SK-MEL-5 (cell line): Measurements from ENCODE around the gene RGS3. TPM values are rescaled to one million over a fixed set of nuclear protein-coding genes. Genes with fewer than 3 reads are reported as not detected.
A peak's percentile ranks its signal among the peaks of the same experiment; 100 is the strongest.

ENCODE experiments used
- DNase-seq: peaks from one replicate; pipeline ENCODE4 v3.0.0-alpha.2; 2016; ENCODE audit warnings: low read depth, low spot score
- in situ Hi-C: cut with HindIII; loops from 2 replicates; pipeline ENCODE4 v1.10.0; 2016; ENCODE audit warnings: low sequenced_read_pairs, high pct_unique_total_duplicates, low pct_unique_long_range_greater_than_20kb
- total RNA-seq: library from RNA; depleted of rRNA; stranded (reverse); fragments of >200 nt; shearing (Covaris generic); gene quantifications from 2 replicates; pipeline ENCODE4 v1.2.3, GENCODE V29; 2014

The RGS3 gene
- total RNA-seq, 1 experiment from 2014 or later = 25.0 TPM

DNA sequence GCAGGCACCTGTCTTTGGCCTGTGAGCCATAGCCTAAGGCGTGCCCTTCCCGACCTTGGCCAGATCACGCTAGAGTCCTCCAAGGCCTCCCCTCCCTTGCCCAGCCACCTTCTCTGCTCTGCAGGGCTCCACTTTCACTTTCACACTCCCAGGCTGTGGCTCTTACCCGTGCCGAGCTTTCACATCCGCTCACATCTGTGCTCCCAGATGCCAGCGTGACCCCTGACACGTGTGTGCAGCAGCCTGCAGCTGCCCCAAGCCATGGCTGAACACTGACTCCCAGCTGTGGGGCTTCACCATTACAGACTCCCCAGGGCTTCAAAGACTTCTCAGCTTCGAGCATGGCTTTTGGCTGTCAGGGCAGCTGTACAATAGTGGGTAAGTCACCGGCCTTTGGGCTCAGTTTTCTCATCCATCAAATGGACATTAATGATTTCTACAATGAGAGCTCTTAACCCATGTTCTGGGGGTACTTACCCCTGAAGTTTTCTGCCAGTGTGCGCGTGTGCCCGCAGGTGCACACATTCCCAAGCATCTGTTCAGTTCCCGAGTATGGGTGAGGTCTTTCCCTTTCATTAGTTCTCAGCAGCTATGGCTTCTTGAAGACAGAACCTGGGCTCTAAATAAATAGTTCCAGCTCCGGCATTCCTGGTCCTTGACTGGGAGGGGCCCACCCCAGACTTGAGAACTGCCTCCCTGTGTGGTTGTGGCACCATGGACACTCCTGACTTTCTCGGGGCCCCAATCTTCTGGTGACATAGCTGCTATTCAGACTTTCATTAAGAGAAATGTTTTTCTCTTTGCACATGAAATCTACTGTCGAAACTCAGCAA lies 118.6 kb downstream of the RGS3 start:
- in situ Hi-C loops = no loop called here
- peak; percentile 31 for DNase-seq

DNA sequence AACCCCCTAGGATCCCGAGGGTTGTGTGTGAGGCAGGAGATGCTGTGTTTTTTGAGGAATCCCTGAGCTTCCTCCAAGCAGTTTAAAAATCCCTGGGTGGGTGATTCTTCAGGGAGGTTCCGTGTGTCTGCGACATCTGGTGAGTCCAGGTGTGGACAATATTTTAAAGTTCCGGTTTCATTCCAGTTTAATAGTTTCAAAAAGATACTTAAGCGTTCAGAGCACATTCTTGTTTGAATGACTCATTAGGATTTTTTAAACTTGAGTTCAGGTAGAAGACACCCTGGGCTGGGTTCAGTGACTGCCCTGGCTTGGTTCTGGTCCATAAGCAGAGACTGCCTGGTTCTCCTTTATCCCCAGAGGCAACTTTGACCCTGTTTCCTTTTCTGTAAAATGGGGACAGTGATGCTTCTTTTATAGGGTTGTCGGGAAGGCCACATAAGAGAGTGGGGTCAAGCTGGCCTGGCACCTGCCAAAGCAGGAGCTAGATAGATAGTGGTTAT lies 119.2 kb downstream of the RGS3 start:
- in situ Hi-C loops = no loop called here
- DNase-seq = no peak

DNA sequence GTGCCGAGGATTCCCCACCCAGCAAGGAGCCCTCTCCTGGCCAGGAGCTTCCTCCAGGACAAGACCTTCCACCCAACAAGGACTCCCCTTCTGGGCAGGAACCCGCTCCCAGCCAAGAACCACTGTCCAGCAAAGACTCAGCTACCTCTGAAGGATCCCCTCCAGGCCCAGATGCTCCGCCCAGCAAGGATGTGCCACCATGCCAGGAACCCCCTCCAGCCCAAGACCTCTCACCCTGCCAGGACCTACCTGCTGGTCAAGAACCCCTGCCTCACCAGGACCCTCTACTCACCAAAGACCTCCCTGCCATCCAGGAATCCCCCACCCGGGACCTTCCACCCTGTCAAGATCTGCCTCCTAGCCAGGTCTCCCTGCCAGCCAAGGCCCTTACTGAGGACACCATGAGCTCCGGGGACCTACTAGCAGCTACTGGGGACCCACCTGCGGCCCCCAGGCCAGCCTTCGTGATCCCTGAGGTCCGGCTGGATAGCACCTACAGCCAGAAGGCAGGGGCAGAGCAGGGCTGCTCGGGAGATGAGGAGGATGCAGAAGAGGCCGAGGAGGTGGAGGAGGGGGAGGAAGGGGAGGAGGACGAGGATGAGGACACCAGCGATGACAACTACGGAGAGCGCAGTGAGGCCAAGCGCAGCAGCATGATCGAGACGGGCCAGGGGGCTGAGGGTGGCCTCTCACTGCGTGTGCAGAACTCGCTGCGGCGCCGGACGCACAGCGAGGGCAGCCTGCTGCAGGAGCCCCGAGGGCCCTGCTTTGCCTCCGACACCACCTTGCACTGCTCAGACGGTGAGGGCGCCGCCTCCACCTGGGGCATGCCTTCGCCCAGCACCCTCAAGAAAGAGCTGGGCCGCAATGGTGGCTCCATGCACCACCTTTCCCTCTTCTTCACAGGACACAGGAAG lies 120.2 kb downstream of the RGS3 start:
- in situ Hi-C loops = no loop called here
- no peak for DNase-seq

- in situ Hi-C loops = no loop called here
Measured at GRCh38 chr9:113584428-113585084, 121.0 kb downstream of the RGS3 start.

GRCh38 chr9:113585085-113585442 lies 121.5 kb downstream of the RGS3 start:
- in situ Hi-C loops = no loop called here

More at GRCh38 chr9:113584428-113585084, 121.0 kb downstream of the RGS3 start:
- DNase-seq = no peak

GRCh38 chr9:113585555-113585954 lies 122.0 kb downstream of the RGS3 start:
- in situ Hi-C loops = no loop called here
- DNase-seq = no peak

More at GRCh38 chr9:113585085-113585442, 121.5 kb downstream of the RGS3 start:
- DNase-seq = no peak

GRCh38 chr9:113587471-113588031 lies 124.0 kb downstream of the RGS3 start:
- DNase-seq = peak; percentile 69

DNA sequence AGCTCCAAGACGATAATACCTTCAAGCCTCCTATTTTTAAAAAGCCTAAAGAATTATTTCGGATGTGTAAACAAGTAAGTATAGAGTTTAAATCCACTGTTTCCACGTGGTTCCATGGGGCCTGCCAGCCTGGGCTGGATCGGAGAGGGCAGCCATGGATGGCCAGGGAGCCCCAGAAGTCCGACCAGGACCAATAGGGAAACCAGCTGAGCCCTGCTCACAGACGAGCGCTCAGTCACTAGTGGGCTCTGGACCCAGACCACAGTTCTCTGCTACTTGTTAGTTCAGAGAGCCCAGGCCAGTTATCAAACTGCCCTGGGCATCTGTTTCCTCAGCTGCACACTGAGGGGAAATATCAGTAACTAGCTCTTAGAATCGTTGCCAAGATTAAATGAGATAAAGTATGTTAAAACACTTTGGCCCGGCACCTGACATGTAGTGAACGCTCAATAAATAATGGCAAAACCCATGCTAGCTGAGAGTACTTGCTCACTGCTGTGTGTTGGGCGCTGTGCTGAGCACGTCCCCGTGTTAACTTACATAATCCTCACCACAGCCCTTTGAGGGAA lies 124.8 kb downstream of the RGS3 start:
- in situ Hi-C loops = no loop called here
- DNase-seq = no peak

More at GRCh38 chr9:113587471-113588031, 124.0 kb downstream of the RGS3 start:
- in situ Hi-C loops = no loop called here

DNA sequence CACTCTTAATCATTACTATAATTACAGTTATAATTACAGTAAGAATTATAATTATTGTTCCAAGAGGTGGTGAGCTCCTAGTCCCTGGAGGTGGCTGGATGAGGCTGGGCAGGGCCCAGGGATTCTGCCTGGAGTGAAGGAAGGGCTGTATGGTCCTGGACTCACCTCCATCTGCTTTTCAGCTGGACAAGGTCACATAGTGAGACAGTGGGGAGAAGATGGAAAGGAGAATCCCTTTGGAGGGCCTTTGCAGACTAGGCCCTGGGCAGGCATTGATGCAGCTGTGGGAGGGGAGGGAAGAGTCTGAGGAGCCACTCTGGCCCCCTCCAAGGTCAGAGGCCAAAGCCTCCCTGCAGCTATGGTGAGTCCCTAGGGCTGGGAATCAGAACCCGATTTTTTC lies 125.4 kb downstream of the RGS3 start:
- DNase-seq = no peak
- in situ Hi-C loops = no loop called here

DNA sequence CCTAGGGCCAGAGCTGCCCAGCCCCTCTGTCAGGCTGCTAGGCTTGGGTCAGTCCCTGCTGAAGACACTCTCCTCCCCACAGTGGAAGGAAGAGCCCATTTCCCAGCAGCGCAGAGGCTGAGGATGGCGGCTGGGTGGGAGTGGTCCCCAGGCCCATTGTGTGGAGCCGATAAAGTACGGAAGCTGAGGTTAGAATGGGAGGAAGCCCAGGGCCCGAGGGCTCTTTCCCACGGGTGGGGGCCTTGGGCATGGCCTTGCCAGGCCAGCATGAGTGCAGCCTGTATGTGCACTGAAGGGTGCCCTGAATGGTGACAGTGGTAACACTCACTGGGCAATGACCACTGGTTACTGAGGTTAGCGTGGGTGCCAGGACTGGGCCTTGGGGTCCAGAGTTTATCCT lies 125.9 kb downstream of the RGS3 start:
- no peak for DNase-seq
- in situ Hi-C loops = no loop called here

- in situ Hi-C loops = no loop called here
- DNase-seq = peak; percentile 59
Measured at GRCh38 chr9:113589890-113590289, 126.4 kb downstream of the RGS3 start.

DNA sequence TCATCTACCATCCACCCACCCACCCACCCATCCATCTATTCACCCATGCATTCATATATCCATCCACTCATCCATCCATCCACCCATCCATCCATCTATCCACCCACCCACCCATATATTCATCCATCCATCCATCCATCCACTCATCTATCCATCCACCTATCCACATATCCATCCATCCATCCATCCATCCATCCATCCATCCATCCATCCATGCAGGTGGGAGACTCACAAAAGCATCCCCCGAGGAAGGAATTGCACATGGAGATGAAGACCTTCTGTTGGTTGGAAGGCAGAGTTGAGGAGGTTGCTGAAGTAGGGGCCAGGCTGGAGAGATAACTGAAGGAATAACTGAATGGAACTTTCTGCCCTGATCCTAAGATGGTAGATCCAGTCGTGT lies 126.9 kb downstream of the RGS3 start:
- in situ Hi-C loops = no loop called here
- no peak for DNase-seq

GRCh38 chr9:113590991-113591898 lies 127.7 kb downstream of the RGS3 start:
- DNase-seq = peak; percentile 85
- in situ Hi-C loops = no loop called here

- in situ Hi-C loops = no loop called here
- no peak for DNase-seq
Measured at GRCh38 chr9:113591899-113592625, 128.5 kb downstream of the RGS3 start.

- in situ Hi-C loops = no loop called here
- DNase-seq = no peak
Measured at GRCh38 chr9:113592876-113593575, 129.5 kb downstream of the RGS3 start.
